Tibial nerve (tissue), 4 donors: ENCODE data around the gene MLXIP.

ENCODE experiments used
- CTCF ChIP-seq, 5 experiments: fragments of 200-600 bp in 3 of 5; fragments of 450-650 bp in 2 of 5; sonication (generic) in 3 of 5; IDR thresholded peaks; one replicate each; pipeline ENCODE4 v1.5.1; 2016 to 2019; ENCODE audit warnings: antibody characterized with exemption in 5 of 5, mild to moderate bottlenecking in 3 of 5, moderate library complexity in 2 of 5
- EP300 ChIP-seq, 2 donors: sonication (generic); formaldehyde crosslinking; IDR thresholded peaks; one replicate each; pipeline ENCODE4 v1.6.1; 2017; ENCODE audit warnings: antibody characterized with exemption in 2 of 2, mild to moderate bottlenecking in 1 of 2
- POLR2A ChIP-seq, 2 donors: fragments of 450-650 bp; IDR thresholded peaks; one replicate each; pipeline ENCODE4 v1.6.1; 2017; ENCODE audit warnings: antibody characterized with exemption in 2 of 2, mild to moderate bottlenecking in 2 of 2, moderate library complexity in 2 of 2

- TF ChIP-seq CTCF (IDR thresholded peaks at IDR 0.05) = no peak
- TF ChIP-seq POLR2A (IDR thresholded peaks at IDR 0.05) = no peak
- TF ChIP-seq EP300 (IDR thresholded peaks at IDR 0.05) = peak in 1 of 2 donors; percentile 23
Measured at GRCh38 chr12:122090759-122091515, 12.4 kb downstream of the MLXIP start.
